Measurements from ENCODE around the gene RAET1G. TPM values are rescaled to one million over a fixed set of nuclear protein-coding genes. Genes with fewer than 3 reads are reported as not detected.
"Not testable (repeated sequence)": the region's sequence is repeated elsewhere in the genome, so short reads cannot be mapped to it uniquely, and the experiment has no call there.

RAET1G gene
- total RNA-seq, 4 donors from 2014 or later = 0.89 TPM; not detected in 3

DNA sequence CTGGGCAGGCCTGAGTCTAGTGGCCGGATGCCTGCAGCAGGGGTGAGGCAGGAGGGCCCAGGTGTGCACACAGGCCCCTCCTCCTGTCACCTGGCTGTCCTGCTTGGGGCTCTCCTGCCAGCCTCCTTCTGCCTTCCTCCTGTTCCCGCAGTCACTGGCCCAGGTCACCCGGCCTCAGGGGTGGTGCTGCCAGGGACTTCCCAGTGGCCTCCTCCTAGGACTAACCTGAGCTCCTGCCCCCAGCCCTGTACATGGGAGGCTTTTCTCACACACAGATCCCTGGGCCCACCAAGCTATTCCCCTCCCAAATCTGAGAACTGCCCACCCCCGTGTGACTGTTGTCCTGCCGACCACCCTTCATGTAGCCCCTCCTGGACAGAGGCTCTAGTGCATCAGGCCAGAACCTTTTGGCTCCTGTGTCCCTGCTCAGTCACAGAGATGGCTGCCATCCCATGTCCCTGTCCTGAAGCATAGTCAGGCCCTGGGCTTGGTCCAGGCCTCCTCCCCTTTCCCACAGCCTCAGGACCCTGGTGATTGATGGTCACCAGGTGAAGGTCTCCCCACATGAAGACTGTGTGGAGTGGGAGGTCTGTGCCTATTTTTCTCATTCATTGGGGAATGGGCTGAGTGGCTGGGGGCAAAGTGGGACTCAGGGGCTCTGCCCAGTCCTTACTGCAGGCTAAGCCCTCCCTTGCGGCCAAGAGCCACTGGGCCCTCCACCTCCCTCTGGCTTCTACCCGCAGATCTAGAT, 39.7 kb upstream of the RAET1G start:
- intact Hi-C loops (cut with DNase I; ENCODE audit: low total_unique reads) = no loop called here
- ATAC-seq (no peak), DNase-seq (no peak)

DNA sequence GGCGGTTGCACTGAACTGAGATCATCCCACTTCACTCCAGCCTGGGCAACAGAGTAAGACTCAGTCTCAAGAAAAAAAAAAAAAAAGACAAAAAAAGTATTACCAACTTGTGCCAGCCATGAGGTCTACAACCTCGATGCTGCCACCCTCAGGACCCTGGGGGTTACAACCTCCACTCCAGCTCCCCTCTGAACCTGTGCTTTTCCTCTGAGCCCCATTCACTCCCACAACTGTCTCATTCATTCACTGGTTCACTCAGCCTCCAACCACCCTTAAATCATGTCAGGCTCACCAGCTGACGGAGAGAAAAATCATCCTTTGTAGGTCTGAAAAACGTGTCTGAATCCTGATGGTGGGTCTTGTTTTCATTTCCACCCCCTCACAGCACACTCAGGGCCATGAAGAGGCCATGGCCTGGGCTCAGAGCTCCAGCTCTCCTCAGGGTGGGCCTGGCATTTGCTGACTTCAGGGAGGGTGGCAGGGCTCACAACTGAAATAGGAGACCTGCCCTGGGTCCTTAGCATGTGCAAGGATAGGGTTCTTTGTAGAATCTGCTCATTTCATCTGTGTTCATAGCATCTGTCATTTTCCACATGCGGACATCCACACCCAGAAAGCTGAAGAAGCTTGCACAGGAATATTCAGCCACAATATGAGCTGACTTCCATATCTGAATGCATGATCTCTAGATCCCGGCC, 39.0 kb upstream of the RAET1G start:
- intact Hi-C loops (cut with DNase I; ENCODE audit: low total_unique reads) (no loop called here), in situ Hi-C loops (cut with MboI; ENCODE audit: low sequenced_read_pairs in 4 of 4) (no loop called here)
- Histone ChIP-seq H3K27ac (no peak overlapping the region), H3K4me3 (no peak overlapping the region), H3K4me1 (peaks cover 15 to 24% of the 10 kb centered on the region in 2 donors), H3K9me3 (no peaks in the 10 kb centered on the region), H3K36me3 (no peaks in the 10 kb centered on the region), H3K27me3 (peaks cover 48 to 80% (median 61%) of the 10 kb centered on the region in 3 donors)
- ATAC-seq = no peak
- TF ChIP-seq, protein P1, sequence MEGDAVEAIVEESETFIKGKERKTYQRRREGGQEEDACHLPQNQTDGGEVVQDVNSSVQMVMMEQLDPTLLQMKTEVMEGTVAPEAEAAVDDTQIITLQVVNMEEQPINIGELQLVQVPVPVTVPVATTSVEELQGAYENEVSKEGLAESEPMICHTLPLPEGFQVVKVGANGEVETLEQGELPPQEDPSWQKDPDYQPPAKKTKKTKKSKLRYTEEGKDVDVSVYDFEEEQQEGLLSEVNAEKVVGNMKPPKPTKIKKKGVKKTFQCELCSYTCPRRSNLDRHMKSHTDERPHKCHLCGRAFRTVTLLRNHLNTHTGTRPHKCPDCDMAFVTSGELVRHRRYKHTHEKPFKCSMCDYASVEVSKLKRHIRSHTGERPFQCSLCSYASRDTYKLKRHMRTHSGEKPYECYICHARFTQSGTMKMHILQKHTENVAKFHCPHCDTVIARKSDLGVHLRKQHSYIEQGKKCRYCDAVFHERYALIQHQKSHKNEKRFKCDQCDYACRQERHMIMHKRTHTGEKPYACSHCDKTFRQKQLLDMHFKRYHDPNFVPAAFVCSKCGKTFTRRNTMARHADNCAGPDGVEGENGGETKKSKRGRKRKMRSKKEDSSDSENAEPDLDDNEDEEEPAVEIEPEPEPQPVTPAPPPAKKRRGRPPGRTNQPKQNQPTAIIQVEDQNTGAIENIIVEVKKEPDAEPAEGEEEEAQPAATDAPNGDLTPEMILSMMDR (IDR thresholded peaks at IDR 0.05 in 4 of 5, conservative IDR thresholded peaks at IDR 0.05 in 1 of 5) = no peak
- no peak for TF ChIP-seq POLR2A (IDR thresholded peaks at IDR 0.05)
- DNase-seq = no peak

More for the DNA sequence above, 39.7 kb upstream of the RAET1G start:
- Histone ChIP-seq H3K27me3 (peaks cover 49 to 79% (median 56%) of the 10 kb centered on the region in 3 donors), H3K4me3 (peak overlapping the region in 1 of 4 donors; percentile 82), H3K9me3 (no peaks in the 10 kb centered on the region), H3K4me1 (peaks cover 15 to 24% of the 10 kb centered on the region in 2 donors), H3K27ac (no peak overlapping the region), H3K36me3 (no peaks in the 10 kb centered on the region)
- TF ChIP-seq, protein P1 (IDR thresholded peaks at IDR 0.05 in 4 of 5, conservative IDR thresholded peaks at IDR 0.05 in 1 of 5) = no peak
- in situ Hi-C loops (cut with MboI; ENCODE audit: low sequenced_read_pairs in 4 of 4) = no loop called here

DNA sequence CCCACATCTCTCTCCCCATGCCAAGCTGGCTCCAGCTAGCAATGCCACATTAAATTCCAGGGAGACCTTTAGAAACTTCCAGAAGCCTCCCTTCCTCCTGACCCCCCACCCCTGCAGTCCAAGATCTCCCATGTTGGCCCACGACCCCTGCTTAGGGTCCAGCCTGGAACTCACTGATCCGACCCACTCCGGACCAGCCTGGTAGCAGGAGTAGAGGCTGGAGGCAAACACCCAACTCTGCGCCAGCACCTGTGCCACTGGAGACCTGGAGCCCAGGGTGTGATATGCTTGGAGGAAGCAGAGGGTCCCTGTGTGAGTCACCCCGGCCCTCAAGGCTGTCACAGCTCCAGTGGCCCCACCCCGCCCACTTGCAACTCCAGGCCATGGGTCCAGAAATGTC, 37.6 kb upstream of the RAET1G start:
- Histone ChIP-seq H3K27ac (no peak overlapping the region), H3K36me3 (no peaks in the 10 kb centered on the region), H3K27me3 (peaks cover 49 to 82% (median 63%) of the 10 kb centered on the region in 3 donors), H3K9me3 (no peaks in the 10 kb centered on the region), H3K4me1 (peaks cover 15 to 23% of the 10 kb centered on the region in 2 donors), H3K4me3 (no peak overlapping the region)
- DNase-seq (no peak), ATAC-seq (no peak)
- intact Hi-C loops (cut with DNase I; ENCODE audit: low total_unique reads) (no loop called here), in situ Hi-C loops (cut with MboI; ENCODE audit: low sequenced_read_pairs in 4 of 4) (no loop called here)
- TF ChIP-seq, protein P1 (IDR thresholded peaks at IDR 0.05 in 4 of 5, conservative IDR thresholded peaks at IDR 0.05 in 1 of 5) = no peak
- no peak for TF ChIP-seq POLR2A (IDR thresholded peaks at IDR 0.05)

DNA sequence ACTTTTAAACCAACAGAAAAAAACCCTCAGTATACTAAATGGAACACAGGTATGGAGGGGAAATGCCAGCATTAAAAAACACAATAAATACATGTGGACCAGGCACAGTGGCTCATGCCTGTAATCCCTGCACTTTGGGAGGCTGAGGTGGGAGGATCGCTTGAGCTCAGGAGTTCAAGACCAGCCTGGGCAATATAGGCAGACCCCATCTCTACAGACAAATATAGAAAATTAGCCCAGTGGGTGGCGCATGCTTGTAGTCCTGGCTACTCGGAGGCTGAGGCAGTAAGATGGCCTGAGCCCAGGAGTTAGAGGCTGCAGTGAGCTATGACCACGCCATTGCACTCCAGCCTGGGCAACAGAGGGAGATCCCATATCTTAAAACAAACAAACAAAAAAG, 36.9 kb upstream of the RAET1G start:
- peaks cover 10 to 17% of the 10 kb centered on the region in 2 donors for H3K4me1 ChIP-seq
- in situ Hi-C loops (cut with MboI; ENCODE audit: low sequenced_read_pairs in 4 of 4); intact Hi-C loops (cut with DNase I; ENCODE audit: low total_unique reads); H3K27ac ChIP-seq; DNase-seq; ATAC-seq; H3K4me3 ChIP-seq; H3K36me3 ChIP-seq; H3K9me3 ChIP-seq: not testable (repeated sequence)
- H3K27me3 ChIP-seq = peaks cover 48 to 80% (median 62%) of the 10 kb centered on the region in 3 donors

DNA sequence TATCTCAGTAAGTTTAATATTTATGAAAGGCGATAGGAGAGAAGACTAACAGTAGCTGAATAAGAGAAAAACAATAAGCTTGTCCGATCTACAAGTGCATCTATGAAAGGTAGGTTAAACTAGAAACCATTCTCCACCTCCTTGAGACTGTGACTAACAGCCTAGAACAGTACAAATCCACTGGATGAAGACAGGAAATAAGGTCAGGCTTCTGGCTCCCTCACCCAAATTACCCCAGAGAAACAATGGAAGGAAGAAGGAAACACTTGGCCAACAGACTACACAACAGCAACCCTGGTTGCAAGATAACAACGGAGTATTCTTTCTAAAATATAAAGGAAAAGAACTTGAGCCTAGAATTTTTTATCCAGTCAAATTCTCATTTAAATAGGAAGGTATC, 35.2 kb upstream of the RAET1G start:
- DNase-seq; H3K27ac ChIP-seq; in situ Hi-C loops (cut with MboI; ENCODE audit: low sequenced_read_pairs in 4 of 4); H3K4me3 ChIP-seq; H3K9me3 ChIP-seq; H3K36me3 ChIP-seq; H3K4me1 ChIP-seq; intact Hi-C loops (cut with DNase I; ENCODE audit: low total_unique reads); ATAC-seq: not testable (repeated sequence)
- H3K27me3 ChIP-seq = peaks cover 41 to 78% (median 56%) of the 10 kb centered on the region in 3 donors

DNA sequence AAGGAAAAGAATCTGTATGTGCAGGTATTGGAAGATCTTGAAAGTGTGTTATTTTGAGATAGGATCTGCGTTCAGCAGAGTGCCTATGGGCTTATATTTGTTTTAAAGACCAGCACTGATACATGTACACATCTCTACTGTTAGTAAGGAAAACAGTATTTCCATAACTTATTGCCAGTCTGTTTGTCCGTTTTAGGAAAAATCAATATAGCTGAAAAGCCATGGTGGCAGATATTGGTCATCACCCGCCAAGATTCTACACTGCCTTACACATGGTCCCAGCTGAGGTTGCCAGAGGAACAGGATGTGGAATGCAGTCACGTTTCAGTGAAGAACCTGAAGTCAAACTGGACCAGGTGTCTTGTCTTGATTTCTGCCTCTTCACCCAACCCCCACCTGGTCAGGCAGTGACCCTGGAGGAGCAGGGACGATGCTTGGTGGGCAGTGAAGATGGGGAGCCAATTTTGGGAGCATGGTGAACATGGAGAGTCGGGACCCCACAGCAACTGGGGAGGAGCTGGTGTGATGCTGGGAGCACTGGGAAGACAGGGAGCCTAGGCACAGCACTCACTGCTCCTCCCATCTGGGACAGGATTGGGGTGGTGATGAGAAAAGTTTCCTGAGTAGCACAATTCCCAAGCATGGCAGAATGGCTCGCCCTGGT, 32.9 kb upstream of the RAET1G start:
- H3K4me3 ChIP-seq; ATAC-seq; H3K27ac ChIP-seq; H3K36me3 ChIP-seq; in situ Hi-C loops (cut with MboI; ENCODE audit: low sequenced_read_pairs in 4 of 4); DNase-seq; H3K4me1 ChIP-seq; intact Hi-C loops (cut with DNase I; ENCODE audit: low total_unique reads); H3K9me3 ChIP-seq: not testable (repeated sequence)
- H3K27me3 ChIP-seq = peaks cover 52 to 78% (median 66%) of the 10 kb centered on the region in 3 donors

DNA sequence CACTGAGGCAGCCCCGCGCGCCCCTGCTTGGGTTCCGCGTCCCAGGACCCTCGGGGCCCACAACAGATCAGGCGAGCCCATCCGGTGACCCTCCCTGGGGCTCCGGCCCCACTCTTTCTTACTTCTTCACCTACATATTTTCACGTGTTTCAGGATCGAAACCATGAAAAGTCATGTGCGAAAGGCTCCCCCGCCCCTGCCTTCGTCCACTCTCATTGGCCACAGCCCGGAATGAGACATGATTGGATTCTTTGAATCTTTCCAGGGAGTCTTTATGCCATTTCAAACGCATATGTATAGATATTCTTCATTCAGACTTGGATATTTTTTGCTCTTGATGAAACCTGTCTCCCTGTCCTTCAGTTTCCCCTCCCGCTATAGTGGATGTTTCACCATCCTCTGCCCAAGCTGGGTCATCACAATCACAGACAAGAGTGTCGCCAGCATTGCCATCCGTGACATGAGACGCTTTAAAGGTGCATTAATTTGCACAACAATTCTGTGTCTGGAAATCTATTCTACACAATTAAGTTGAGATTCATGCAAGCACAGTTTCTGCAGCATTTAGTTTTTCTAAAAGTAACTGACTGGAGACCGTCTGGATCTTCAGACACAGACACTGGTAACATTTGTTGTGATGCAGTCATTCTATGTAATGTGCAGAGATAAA, 32.2 kb upstream of the RAET1G start:
- ATAC-seq; H3K9me3 ChIP-seq; H3K4me3 ChIP-seq; in situ Hi-C loops (cut with MboI; ENCODE audit: low sequenced_read_pairs in 4 of 4); H3K4me1 ChIP-seq; H3K27ac ChIP-seq; DNase-seq; H3K36me3 ChIP-seq; intact Hi-C loops (cut with DNase I; ENCODE audit: low total_unique reads): not testable (repeated sequence)
- H3K27me3 ChIP-seq = peaks cover 52 to 79% (median 66%) of the 10 kb centered on the region in 3 donors

All from gastrocnemius medialis (tissue), 4 donors.